H9 (cell line): ENCODE measurements around the gene EFNB3. TPM values are rescaled to one million over a fixed set of nuclear protein-coding genes. Genes with fewer than 3 reads are reported as not detected.

Source experiments
- DNase-seq: peaks from one replicate; pipeline ENCODE4 v3.0.0-alpha.2; 2017
- H2AFZ ChIP-seq: one replicate; pipeline ENCODE4 v1.6.1; 2013; ENCODE audit warnings: mild to moderate bottlenecking, low read length, control low read depth, moderate library complexity
- H2AK5ac ChIP-seq: 2 replicates; pipeline ENCODE4 v1.6.1; 2013; ENCODE audit warnings: low read length, control low read depth, mixed read lengths; ENCODE audit not compliant: insufficient read length
- H2BK120ac ChIP-seq: one replicate; pipeline ENCODE4 v1.6.1; 2013; ENCODE audit warnings: low read depth, mild to moderate bottlenecking, low read length, control low read depth, inconsistent platforms; ENCODE audit not compliant: poor library complexity, severe bottlenecking
- H2BK12ac ChIP-seq: 2 replicates; pipeline ENCODE4 v1.6.1; 2013; ENCODE audit warnings: low read length, control low read depth, mixed read lengths, low read depth; ENCODE audit not compliant: insufficient read length
- H2BK15ac ChIP-seq: 2 replicates; pipeline ENCODE4 v1.6.1; 2013; ENCODE audit warnings: low read depth, low read length, control low read depth
- H2BK20ac ChIP-seq: one replicate; pipeline ENCODE4 v1.6.1; 2013; ENCODE audit warnings: low read depth, mild to moderate bottlenecking, low read length, control low read depth, inconsistent platforms; ENCODE audit not compliant: poor library complexity, severe bottlenecking
- H2BK5ac ChIP-seq: 2 replicates; pipeline ENCODE4 v1.6.1; 2013; ENCODE audit warnings: low read length, control low read depth, mixed read lengths; ENCODE audit not compliant: insufficient read length
- H3K14ac ChIP-seq: 2 replicates; pipeline ENCODE4 v1.6.1; 2013; ENCODE audit warnings: low read length, control low read depth; ENCODE audit not compliant: insufficient read depth
- H3K18ac ChIP-seq: 2 replicates; pipeline ENCODE4 v1.6.1; 2013; ENCODE audit warnings: low read depth, mild to moderate bottlenecking, mixed read lengths, low read length, control low read depth; ENCODE audit not compliant: insufficient read length
- H3K23ac ChIP-seq: 2 replicates; pipeline ENCODE4 v1.6.1; 2013; ENCODE audit warnings: low read length, control low read depth, mixed read lengths, low read depth; ENCODE audit not compliant: insufficient read length
- H3K23me2 ChIP-seq: 2 replicates; pipeline ENCODE4 v1.6.1; 2013; ENCODE audit warnings: low read depth, mild to moderate bottlenecking, mixed read lengths, low read length, control low read depth; ENCODE audit not compliant: insufficient read length, poor library complexity, severe bottlenecking
- H3K27ac ChIP-seq: 2 replicates; pipeline ENCODE4 v1.5.1; 2013; ENCODE audit warnings: low read length, control low read depth, mixed read lengths, low read depth; ENCODE audit not compliant: insufficient read length
- H3K27me3 ChIP-seq: 2 replicates; pipeline ENCODE4 v1.6.1; 2013; ENCODE audit warnings: low read length, control low read depth, inconsistent platforms; ENCODE audit not compliant: insufficient read depth
- H3K4ac ChIP-seq: 2 replicates; pipeline ENCODE4 v1.6.1; 2013; ENCODE audit warnings: low read depth, mild to moderate bottlenecking, control low read depth, inconsistent platforms, low read length, moderate library complexity
- H3K4me1 ChIP-seq: 2 replicates; pipeline ENCODE4 v1.6.1; 2013; ENCODE audit warnings: low read length, control low read depth, inconsistent platforms; ENCODE audit not compliant: insufficient read depth
- H3K4me2 ChIP-seq: 2 replicates; pipeline ENCODE4 v1.6.1; 2013; ENCODE audit warnings: low read length, control low read depth, mixed read lengths; ENCODE audit not compliant: insufficient read length, insufficient read depth
- H3K56ac ChIP-seq: 2 replicates; pipeline ENCODE4 v1.6.1; 2013; ENCODE audit warnings: low read depth, mild to moderate bottlenecking, mixed read lengths, low read length, control low read depth; ENCODE audit not compliant: insufficient read length
- H3K79me1 ChIP-seq: 2 replicates; pipeline ENCODE4 v1.6.1; 2013; ENCODE audit warnings: low read depth, mild to moderate bottlenecking, moderate library complexity, low read length, control low read depth, inconsistent platforms; ENCODE audit not compliant: insufficient read depth, poor library complexity, severe bottlenecking
- H3K79me2 ChIP-seq: 2 replicates; pipeline ENCODE4 v1.6.1; 2013; ENCODE audit warnings: low read length, control low read depth, inconsistent platforms; ENCODE audit not compliant: insufficient read depth
- H3K9ac ChIP-seq: 2 replicates; pipeline ENCODE4 v1.6.1; 2013; ENCODE audit warnings: low read length, control low read depth, mixed read lengths; ENCODE audit not compliant: insufficient read length; ENCODE audit errors: extremely low read depth
- H3K9me3 ChIP-seq: one replicate; pipeline ENCODE4 v1.6.1; 2013; ENCODE audit warnings: low read depth, low read length, inconsistent platforms; ENCODE audit not compliant: control insufficient read depth
- H3T11ph ChIP-seq: one replicate; pipeline ENCODE4 v1.6.1; 2013; ENCODE audit warnings: mild to moderate bottlenecking, low read length, control low read depth, inconsistent platforms
- H4K20me1 ChIP-seq: one replicate; pipeline ENCODE4 v1.6.1; 2013; ENCODE audit not compliant: control insufficient read depth, insufficient read length, insufficient read depth
- H4K5ac ChIP-seq: 2 replicates; pipeline ENCODE4 v1.6.1; 2013; ENCODE audit warnings: low read depth, mild to moderate bottlenecking, mixed read lengths, low read length, control low read depth; ENCODE audit not compliant: insufficient read length
- H4K8ac ChIP-seq: replicated peaks from 2 replicates; pipeline ENCODE4 v1.6.1; 2013; ENCODE audit warnings: low read length, control low read depth, mixed read lengths, low read depth; ENCODE audit not compliant: insufficient read length
- H4K91ac ChIP-seq: 2 replicates; pipeline ENCODE4 v1.6.1; 2013; ENCODE audit warnings: low read depth, mild to moderate bottlenecking, moderate library complexity, mixed read lengths, low read length, control low read depth; ENCODE audit not compliant: insufficient read length
- H3K27ac Mint-ChIP-seq, 3 experiments: 2 replicates in 2 of 3; 3 replicates in 1 of 3; pipeline ENCODE4 v1.8.0; 2020 to 2021; ENCODE audit warnings: mixed read lengths in 3 of 3, mild to moderate bottlenecking in 1 of 3, moderate library complexity in 1 of 3
- H3K27me3 Mint-ChIP-seq: 2 replicates; pipeline ENCODE4 v1.8.0; 2021; ENCODE audit warnings: low read depth, mild to moderate bottlenecking, moderate library complexity, mixed read lengths
- H3K36me3 Mint-ChIP-seq, 3 experiments: 2 replicates in 2 of 3; 3 replicates in 1 of 3; pipeline ENCODE4 v1.8.0; 2020 to 2021; ENCODE audit warnings: low read depth in 3 of 3, mixed read lengths in 3 of 3; ENCODE audit not compliant: insufficient read depth in 1 of 3
- H3K4me1 Mint-ChIP-seq, 2 experiments: 2 replicates each; pipeline ENCODE4 v1.8.0; 2020; ENCODE audit warnings: mixed read lengths in 2 of 2
- H3K4me3 Mint-ChIP-seq, 2 experiments: 2 replicates in 1 of 2; 3 replicates in 1 of 2; pipeline ENCODE4 v1.8.0; 2020 to 2021; ENCODE audit warnings: mild to moderate bottlenecking in 2 of 2, mixed read lengths in 2 of 2, moderate library complexity in 1 of 2
- H3K9me3 Mint-ChIP-seq, 2 experiments: 2 replicates in 1 of 2; 3 replicates in 1 of 2; pipeline ENCODE4 v1.8.0; 2020; ENCODE audit warnings: mild to moderate bottlenecking in 2 of 2, mixed read lengths in 2 of 2, moderate library complexity in 1 of 2
- CTCF ChIP-seq: fragments of 200-600 bp; sonication (generic); conservative IDR thresholded peaks from 3 replicates; pipeline ENCODE4 v1.8.0; 2021; ENCODE audit warnings: antibody characterized with exemption, mild to moderate bottlenecking
- WGBS: extraction: QIAGEN DNeasy Blood & Tissue Kit; methylation state at CpG from one replicate; pipeline ENCODE4 v1.1.7; 2013; ENCODE audit warnings: missing lambda C conversion rate, low lambda C conversion rate, mixed read lengths; ENCODE audit not compliant: insufficient read length; ENCODE audit errors: extremely low coverage; 5-methylcytosine and 5-hydroxymethylcytosine counted together
- total RNA-seq: library from RNA; stranded (reverse); gene quantifications from 2 replicates; pipeline ENCODE4 v1.2.1, GENCODE V29; 2021

Gene EFNB3
- total RNA-seq, 1 experiment from 2014 or later, result 11.3 TPM

GRCh38 chr17:7720125-7720524, 15.1 kb downstream of the EFNB3 start:
- no peaks in the 10 kb centered on the region; the same call in 1 of the 2 replicates for H3K27me3 ChIP-seq
- peaks cover 4% of the 10 kb centered on the region; the same call in 1 of the 2 replicates for H3K4me1 ChIP-seq
- H3K9me3 ChIP-seq, result no peaks in the 10 kb centered on the region
- no peak overlapping the region for H3K4ac ChIP-seq
- no peak overlapping the region for H3K56ac ChIP-seq
- no peak overlapping the region for H4K5ac ChIP-seq
- H3K27ac ChIP-seq, result no peak overlapping the region
- no peak overlapping the region for H3K23ac ChIP-seq
- H2BK12ac ChIP-seq, result no peak overlapping the region
- H3K36me3 Mint-ChIP-seq, result no peaks in the 10 kb centered on the region
- no peak for TF ChIP-seq CTCF
- no peak overlapping the region for H2AFZ ChIP-seq
- H3K4me1 Mint-ChIP-seq, result peaks cover 31 to 45% of the 10 kb centered on the region in 2 experiments
- DNase-seq, result no peak
- no peak overlapping the region for H3K4me2 ChIP-seq
- H3K23me2 ChIP-seq, result peaks cover 8% of the 10 kb centered on the region
- H2BK120ac ChIP-seq, result no peak overlapping the region
- H4K8ac ChIP-seq, result no peak overlapping the region
- no peak overlapping the region for H3K4me3 Mint-ChIP-seq
- no peaks in the 10 kb centered on the region for H3K9me3 Mint-ChIP-seq
- no peak overlapping the region for H2BK15ac ChIP-seq
- H3K79me1 ChIP-seq, result no peaks in the 10 kb centered on the region
- H2BK20ac ChIP-seq, result no peak overlapping the region
- H3K14ac ChIP-seq, result no peak overlapping the region
- no peak overlapping the region for H3K9ac ChIP-seq
- peak overlapping the region in 1 of 3 experiments; percentile 26; a peak in 1 of 7 replicates for H3K27ac Mint-ChIP-seq
- H3K27me3 Mint-ChIP-seq, result peaks cover 44% of the 10 kb centered on the region
- H4K20me1 ChIP-seq, result no peaks in the 10 kb centered on the region
- no peak overlapping the region for H4K91ac ChIP-seq
- H2BK5ac ChIP-seq, result no peak overlapping the region
- no CpG with 5 or more reads among the region's 4 CpGs for WGBS
- H3K79me2 ChIP-seq, result no peaks in the 10 kb centered on the region
- no peak overlapping the region for H2AK5ac ChIP-seq
- no peak overlapping the region for H3K18ac ChIP-seq
- no peak overlapping the region for H3T11ph ChIP-seq
